ENCODE results near the gene OR52W1. TPM values are rescaled to one million over a fixed set of nuclear protein-coding genes. Genes with fewer than 3 reads are reported as not detected.

The OR52W1 gene
- total RNA-seq, 1 donor, result not detected

DNA sequence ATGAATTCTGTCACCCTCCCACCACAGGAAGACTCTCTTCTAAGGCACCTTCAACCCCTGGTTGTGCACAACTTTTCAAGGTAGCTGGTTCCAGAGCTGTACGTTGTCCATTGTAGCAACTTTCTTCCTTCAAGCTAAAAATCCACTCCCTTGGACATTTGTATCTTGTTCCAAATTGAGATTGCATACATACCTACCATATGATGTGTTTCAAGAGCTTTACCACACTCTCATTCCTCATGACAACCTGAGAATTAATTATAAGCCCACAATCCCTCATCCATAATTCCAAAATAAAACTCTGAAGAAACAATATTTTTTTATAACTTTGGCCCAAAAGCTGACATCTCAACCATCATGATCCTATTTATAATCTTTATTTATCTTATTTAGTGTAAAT, 3.0 kb downstream of the OR52W1 start:
- Histone ChIP-seq H4K20me1 (ENCODE audit: insufficient read depth, low read length) (peaks cover 3% of the 10 kb centered on the region), H3K4me3 (ENCODE audit: insufficient read depth, low read length) (no peak overlapping the region), H3K4me1 (ENCODE audit: insufficient read depth, low read length) (no peaks in the 10 kb centered on the region), H2AFZ (ENCODE audit: low read length) (no peak overlapping the region), H3K27me3 (ENCODE audit: insufficient read depth, low read length) (no peaks in the 10 kb centered on the region), H3K4me2 (ENCODE audit: insufficient read depth, low read length) (no peak overlapping the region), H3K79me2 (ENCODE audit: insufficient read depth, low read length) (no peaks in the 10 kb centered on the region), H3K36me3 (ENCODE audit: insufficient read depth, low read length) (no peaks in the 10 kb centered on the region), H3K9me3 (ENCODE audit: low read depth, low read length) (no peaks in the 10 kb centered on the region), H3K27ac (ENCODE audit: low read depth, low read length) (no peak overlapping the region)
- TF ChIP-seq, protein P1, sequence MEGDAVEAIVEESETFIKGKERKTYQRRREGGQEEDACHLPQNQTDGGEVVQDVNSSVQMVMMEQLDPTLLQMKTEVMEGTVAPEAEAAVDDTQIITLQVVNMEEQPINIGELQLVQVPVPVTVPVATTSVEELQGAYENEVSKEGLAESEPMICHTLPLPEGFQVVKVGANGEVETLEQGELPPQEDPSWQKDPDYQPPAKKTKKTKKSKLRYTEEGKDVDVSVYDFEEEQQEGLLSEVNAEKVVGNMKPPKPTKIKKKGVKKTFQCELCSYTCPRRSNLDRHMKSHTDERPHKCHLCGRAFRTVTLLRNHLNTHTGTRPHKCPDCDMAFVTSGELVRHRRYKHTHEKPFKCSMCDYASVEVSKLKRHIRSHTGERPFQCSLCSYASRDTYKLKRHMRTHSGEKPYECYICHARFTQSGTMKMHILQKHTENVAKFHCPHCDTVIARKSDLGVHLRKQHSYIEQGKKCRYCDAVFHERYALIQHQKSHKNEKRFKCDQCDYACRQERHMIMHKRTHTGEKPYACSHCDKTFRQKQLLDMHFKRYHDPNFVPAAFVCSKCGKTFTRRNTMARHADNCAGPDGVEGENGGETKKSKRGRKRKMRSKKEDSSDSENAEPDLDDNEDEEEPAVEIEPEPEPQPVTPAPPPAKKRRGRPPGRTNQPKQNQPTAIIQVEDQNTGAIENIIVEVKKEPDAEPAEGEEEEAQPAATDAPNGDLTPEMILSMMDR (IDR thresholded peaks at IDR 0.05; ENCODE audit: extremely low read depth, low read depth, low read length), result no peak
- DNase-seq (ENCODE audit: insufficient read length, low spot score, missing footprints), result no peak

DNA sequence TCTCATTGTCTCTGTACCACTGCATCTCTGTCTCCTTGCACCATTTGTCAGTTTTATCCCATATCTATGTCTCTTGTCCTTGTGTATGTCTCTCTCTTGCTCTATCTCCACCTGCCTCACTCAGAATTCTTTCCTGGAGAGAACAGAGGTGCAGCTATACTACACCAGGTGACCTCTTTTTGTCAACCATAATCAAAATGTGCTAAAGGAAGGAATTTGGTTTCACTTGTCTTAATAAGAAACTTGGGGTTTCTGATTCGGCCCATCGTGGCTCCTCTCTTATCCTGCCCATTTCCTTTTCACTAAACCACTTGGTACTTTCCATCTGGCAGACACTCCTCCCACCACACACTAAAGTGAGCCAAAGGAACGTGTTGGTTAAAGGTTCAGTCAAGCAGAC, 4.3 kb downstream of the OR52W1 start:
- no peak for DNase-seq (ENCODE audit: insufficient read length, low spot score, missing footprints)
- TF ChIP-seq, protein P1 (IDR thresholded peaks at IDR 0.05; ENCODE audit: extremely low read depth, low read depth, low read length), result no peak
- H3K9me3 ChIP-seq (ENCODE audit: low read depth, low read length), result no peaks in the 10 kb centered on the region
- H3K4me3 ChIP-seq (ENCODE audit: insufficient read depth, low read length), result no peak overlapping the region
- H3K36me3 ChIP-seq (ENCODE audit: insufficient read depth, low read length), result peaks cover 3% of the 10 kb centered on the region
- no peaks in the 10 kb centered on the region for H3K27me3 ChIP-seq (ENCODE audit: insufficient read depth, low read length)
- H4K20me1 ChIP-seq (ENCODE audit: insufficient read depth, low read length), result peaks cover 3% of the 10 kb centered on the region
- H3K4me1 ChIP-seq (ENCODE audit: insufficient read depth, low read length), result no peaks in the 10 kb centered on the region
- no peak overlapping the region for H2AFZ ChIP-seq (ENCODE audit: low read length)
- no peaks in the 10 kb centered on the region for H3K79me2 ChIP-seq (ENCODE audit: insufficient read depth, low read length)
- no peak overlapping the region for H3K4me2 ChIP-seq (ENCODE audit: insufficient read depth, low read length)
- H3K27ac ChIP-seq (ENCODE audit: low read depth, low read length), result no peak overlapping the region

DNA sequence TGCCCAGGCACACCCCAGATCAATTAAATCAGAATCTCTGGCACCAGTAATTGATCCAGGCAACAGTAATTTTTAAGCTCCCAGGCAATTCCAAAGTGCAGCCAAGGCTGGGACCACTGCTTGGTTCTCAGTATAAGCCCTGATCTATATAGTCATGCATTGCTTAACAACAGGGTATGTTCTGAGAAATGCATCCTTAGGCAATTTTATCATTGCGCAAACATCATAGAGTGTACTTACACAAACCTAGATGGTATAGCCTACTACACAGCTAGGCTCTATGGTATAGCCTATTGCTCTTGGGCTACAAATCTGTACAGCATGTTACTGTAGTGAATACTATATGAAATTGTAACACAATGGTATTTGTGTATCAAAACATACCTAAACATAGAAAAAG, 5.7 kb downstream of the OR52W1 start:
- TF ChIP-seq, protein P1 (IDR thresholded peaks at IDR 0.05; ENCODE audit: extremely low read depth, low read depth, low read length), result no peak
- DNase-seq (ENCODE audit: insufficient read length, low spot score, missing footprints), result no peak
- H3K4me2 ChIP-seq (ENCODE audit: insufficient read depth, low read length), result no peak overlapping the region
- H4K20me1 ChIP-seq (ENCODE audit: insufficient read depth, low read length), result peaks cover 3% of the 10 kb centered on the region
- H2AFZ ChIP-seq (ENCODE audit: low read length), result no peak overlapping the region
- H3K27me3 ChIP-seq (ENCODE audit: insufficient read depth, low read length), result no peaks in the 10 kb centered on the region
- H3K36me3 ChIP-seq (ENCODE audit: insufficient read depth, low read length), result peaks cover 8% of the 10 kb centered on the region
- H3K4me1 ChIP-seq (ENCODE audit: insufficient read depth, low read length), result no peaks in the 10 kb centered on the region
- no peak overlapping the region for H3K4me3 ChIP-seq (ENCODE audit: insufficient read depth, low read length)
- no peak overlapping the region for H3K27ac ChIP-seq (ENCODE audit: low read depth, low read length)
- no peaks in the 10 kb centered on the region for H3K79me2 ChIP-seq (ENCODE audit: insufficient read depth, low read length)
- H3K9me3 ChIP-seq (ENCODE audit: low read depth, low read length), result no peaks in the 10 kb centered on the region

DNA sequence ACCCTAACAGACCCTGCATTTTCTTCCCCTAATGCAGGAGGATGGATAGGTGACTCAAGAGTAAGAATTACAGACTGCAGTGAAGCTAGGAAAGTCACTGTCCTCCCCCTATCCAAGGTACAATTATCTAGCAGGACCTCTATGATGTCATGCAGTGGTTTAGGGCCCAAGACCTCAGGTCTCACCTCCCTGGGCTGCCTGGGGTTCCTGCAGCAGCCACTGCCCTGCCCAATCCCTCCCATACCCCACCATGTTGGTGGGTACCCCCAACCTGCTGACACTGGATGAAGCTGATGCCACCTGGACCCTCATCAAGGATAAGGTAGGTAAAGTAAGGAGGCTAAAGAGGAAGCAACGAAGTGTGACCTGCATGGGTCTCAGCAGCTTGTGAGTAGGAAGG, 6.3 kb downstream of the OR52W1 start, which contains the start of gene C11orf42:
Gene C11orf42, plus strand, starts transcription at position 192 of the 400 bp plus-strand sequence. Its CDS starts 59 bp downstream, at position 251.
- peaks cover 12% of the 10 kb centered on the region for H3K36me3 ChIP-seq (ENCODE audit: insufficient read depth, low read length)
- peaks cover 3% of the 10 kb centered on the region for H4K20me1 ChIP-seq (ENCODE audit: insufficient read depth, low read length)
- no peaks in the 10 kb centered on the region for H3K9me3 ChIP-seq (ENCODE audit: low read depth, low read length)
- no peaks in the 10 kb centered on the region for H3K79me2 ChIP-seq (ENCODE audit: insufficient read depth, low read length)
- TF ChIP-seq, protein P1 (IDR thresholded peaks at IDR 0.05; ENCODE audit: extremely low read depth, low read depth, low read length), result no peak
- H3K4me3 ChIP-seq (ENCODE audit: insufficient read depth, low read length), result no peak within 1 kb of the TSS
- no peaks in the 10 kb centered on the region for H3K4me1 ChIP-seq (ENCODE audit: insufficient read depth, low read length)
- no peaks in the 10 kb centered on the region for H3K27me3 ChIP-seq (ENCODE audit: insufficient read depth, low read length)
- no peak within 1 kb of the TSS for H2AFZ ChIP-seq (ENCODE audit: low read length)
- no peak for DNase-seq (ENCODE audit: insufficient read length, low spot score, missing footprints)
- H3K27ac ChIP-seq (ENCODE audit: low read depth, low read length), result no peak within 1 kb of the TSS
- H3K4me2 ChIP-seq (ENCODE audit: insufficient read depth, low read length), result no peak within 1 kb of the TSS
